Endothelial cell of umbilical vein (primary cell): ENCODE data around the gene KDM5C. TPM values are rescaled to one million over a fixed set of nuclear protein-coding genes. Genes with fewer than 3 reads are reported as not detected.

Source experiments
- BruUV-seq: library from RNA; stranded (reverse); fragments of 400-500 nt; replicated peaks from 2 replicates; lab custom pipeline; 2021; lab: Mats Ljungman, UMichigan
- CTCF ChIA-PET: fragments of 300-600, 350-600 bp; sonication (Branson Sonifier 250); formaldehyde crosslinking; loops from one replicate; lab custom pipeline; 2021; ENCODE audit warnings: antibody characterized with exemption, inconsistent platforms; lab: Charles Lee
- POLR2A ChIA-PET: fragments of 300-600, 350-600 bp; sonication (Branson Sonifier 250); formaldehyde crosslinking; loops from one replicate; lab custom pipeline; 2021; ENCODE audit warnings: antibody characterized with exemption, inconsistent platforms; lab: Charles Lee
- DNase-seq: peaks from one replicate; pipeline ENCODE4 v3.0.0-alpha.2; 2011; ENCODE audit warnings: low read depth, low spot score
- FAIRE-seq: peaks from 2 replicates; lab custom pipeline; 2011; peaks lifted over from hg19 to GRCh38; lab: Jason Lieb, UNC
- H2AFZ ChIP-seq: 2 replicates; pipeline ENCODE4 v1.6.0; 2012; ENCODE audit warnings: low read depth, low read length, control low read depth, inconsistent platforms
- H3K27ac ChIP-seq: 2 replicates; pipeline ENCODE4 v1.5.1; 2011; ENCODE audit warnings: low read depth, mild to moderate bottlenecking, control low read depth, low read length, moderate library complexity; ENCODE audit not compliant: insufficient read depth
- H3K27me3 ChIP-seq, 2 experiments: 2 replicates each; pipeline versions ENCODE4 v1.6.0 to v1.6.1; 2011; ENCODE audit warnings: low read length in 2 of 2, mixed read lengths in 1 of 2; ENCODE audit not compliant: control insufficient read depth in 2 of 2, insufficient read depth in 2 of 2
- H3K36me3 ChIP-seq, 2 experiments: 2 replicates in 1 of 2; 3 replicates in 1 of 2; pipeline ENCODE4 v1.5.1; 2011; ENCODE audit warnings: low read length in 2 of 2, mild to moderate bottlenecking in 1 of 2, moderate library complexity in 1 of 2; ENCODE audit not compliant: control insufficient read depth in 2 of 2, insufficient read depth in 2 of 2; ENCODE audit errors: extremely low read depth in 1 of 2
- H3K4me1 ChIP-seq: 3 replicates; pipeline ENCODE4 v1.5.1; 2011; ENCODE audit warnings: mild to moderate bottlenecking, low read length; ENCODE audit not compliant: control insufficient read depth, insufficient read depth; ENCODE audit errors: extremely low read depth
- H3K4me2 ChIP-seq: 2 replicates; pipeline ENCODE4 v1.6.1; 2011; ENCODE audit warnings: low read length, control low read depth, mixed read lengths; ENCODE audit not compliant: insufficient read depth
- H3K4me3 ChIP-seq, 3 experiments: fragments of 200-600 bp in 1 of 3; sonication (generic), shearing (Covaris generic) in 1 of 3; replicated peaks in 1 of 3; 2 replicates each; pipeline ENCODE4 v1.5.1; 2011 to 2016; ENCODE audit warnings: control low read depth in 3 of 3, low read length in 3 of 3, mild to moderate bottlenecking in 2 of 3, inconsistent platforms in 1 of 3, low read depth in 1 of 3, moderate library complexity in 1 of 3; ENCODE audit not compliant: insufficient read depth in 1 of 3
- H3K79me2 ChIP-seq: 2 replicates; pipeline ENCODE4 v1.6.0; 2012; ENCODE audit warnings: low read length, inconsistent platforms; ENCODE audit not compliant: control insufficient read depth, insufficient read depth
- H3K9ac ChIP-seq: replicated peaks from 2 replicates; pipeline ENCODE3; 2011; ENCODE audit warnings: low read length, control low read depth; ENCODE audit not compliant: insufficient read depth; ENCODE audit errors: extremely low read depth
- H3K9me1 ChIP-seq: replicated peaks from 3 replicates; pipeline ENCODE4 v1.6.0; 2011; ENCODE audit warnings: mild to moderate bottlenecking, low read length; ENCODE audit not compliant: control insufficient read depth, insufficient read depth; ENCODE audit errors: extremely low read depth
- H3K9me3 ChIP-seq: replicated peaks from 2 replicates; pipeline ENCODE4 v1.5.1; 2012; ENCODE audit warnings: low read length, inconsistent platforms; ENCODE audit not compliant: control insufficient read depth, insufficient read depth
- H4K20me1 ChIP-seq: replicated peaks from 2 replicates; pipeline ENCODE3; 2011; ENCODE audit warnings: mild to moderate bottlenecking, low read length; ENCODE audit not compliant: control insufficient read depth, insufficient read depth; ENCODE audit errors: extremely low read depth
- EZH2 ChIP-seq: IDR thresholded peaks from 2 replicates; pipeline ENCODE4 v1.6.1; 2012; ENCODE audit warnings: borderline replicate concordance, low read depth, mild to moderate bottlenecking, moderate library complexity, low read length, inconsistent platforms; ENCODE audit not compliant: severe bottlenecking
- FOS ChIP-seq: IDR thresholded peaks from 2 replicates; pipeline ENCODE4 v1.6.1; 2011; ENCODE audit warnings: mild to moderate bottlenecking, low read length, moderate library complexity, borderline replicate concordance; ENCODE audit not compliant: insufficient read depth
- GATA2 ChIP-seq: IDR thresholded peaks from 2 replicates; pipeline ENCODE4 v1.7.0; 2011; ENCODE audit warnings: low read depth, mild to moderate bottlenecking, moderate library complexity, mixed read lengths, low read length; ENCODE audit not compliant: insufficient read length, insufficient read depth
- JUN ChIP-seq: IDR thresholded peaks from 2 replicates; pipeline ENCODE4 v1.6.1; 2011; ENCODE audit warnings: borderline replicate concordance, low read depth; ENCODE audit not compliant: insufficient read length, insufficient read depth
- MYC ChIP-seq: IDR thresholded peaks from one replicate; pipeline ENCODE4 v1.6.1; 2011; ENCODE audit warnings: mild to moderate bottlenecking, low read depth, low read length
- POLR2A ChIP-seq: IDR thresholded peaks from 2 replicates; pipeline ENCODE4 v1.6.1; 2012; ENCODE audit warnings: low read depth, mild to moderate bottlenecking, control low read depth, low read length
- POLR2AphosphoS5 ChIP-seq: IDR thresholded peaks from 2 replicates; pipeline ENCODE4 v1.6.1; 2012; ENCODE audit warnings: low read depth, mild to moderate bottlenecking, control low read depth, low read length, moderate library complexity; ENCODE audit not compliant: insufficient read depth
- dilution Hi-C: fragments of 300-500 bp; cut with MboI; formaldehyde crosslinking; loops from one replicate; pipeline ENCODE4 v1.15.0; 2019; ENCODE audit warnings: low sequenced_read_pairs; ENCODE audit not compliant: extremely low pct_ligation_motif_present
- intact Hi-C: fragments of 100-400 bp; cut with micrococcal nuclease; formaldehyde crosslinking; loops from one replicate; pipeline ENCODE4 v1.10.0; 2022
- polyA plus RNA-seq, 4 experiments: library from polyadenylated mRNA; depleted of rRNA in 3 of 4; stranded (reverse) in 3 of 4; unstranded in 1 of 4; fragments of >200 nt; gene quantifications; 2 replicates each; pipeline versions ENCODE4 v1.2.1 to v1.2.3, GENCODE V29; 2011 to 2012; ENCODE audit warnings: missing spikeins in 1 of 4
- total RNA-seq: library from RNA; stranded (reverse); gene quantifications from 2 replicates; pipeline ENCODE4 v1.2.3, GENCODE V29; 2021
- TF ChIP-seq, protein P1 (sequence below), 2 donors: IDR thresholded peaks; 1 replicate in 1 of 2; 2 replicates in 1 of 2; pipeline ENCODE4 v1.5.1; 2011; ENCODE audit warnings: low read length in 2 of 2, mild to moderate bottlenecking in 2 of 2, moderate library complexity in 2 of 2, control low read depth in 1 of 2, inconsistent platforms in 1 of 2, low read depth in 1 of 2; ENCODE audit not compliant: insufficient read depth in 1 of 2; ENCODE audit errors: extremely low read depth in 1 of 2
- TF ChIP-seq, protein P2 (sequence below): IDR thresholded peaks from 2 replicates; pipeline ENCODE4 v1.6.1; 2011; ENCODE audit not compliant: insufficient read depth, insufficient read length

The KDM5C gene
- total and polyA plus RNA-seq, 2 donors (not counting 3 experiments of a cell fraction or from before 2014, with no cell fraction given) = 44.7 to 78.7 TPM

GRCh38 chrX:53241558-53241957 lies 16.6 kb upstream of the KDM5C start:
- dilution Hi-C loops = no loop called here
- H2AFZ ChIP-seq = no peak overlapping the region
- no peak overlapping the region for H3K9ac ChIP-seq
- H4K20me1 ChIP-seq = no peaks in the 10 kb centered on the region
- no peaks in the 10 kb centered on the region for H3K27me3 ChIP-seq
- DNase-seq (no peak), FAIRE-seq (no peak)
- H3K4me1 ChIP-seq = no peaks in the 10 kb centered on the region
- no peak overlapping the region for H3K4me3 ChIP-seq
- ChIA-PET CTCF (no interaction called here), POLR2A (no interaction called here)
- H3K27ac ChIP-seq = no peak overlapping the region
- TF ChIP-seq POLR2A = no peak
- TF ChIP-seq FOS = no peak
- no peak for TF ChIP-seq EZH2
- TF ChIP-seq, protein P1, sequence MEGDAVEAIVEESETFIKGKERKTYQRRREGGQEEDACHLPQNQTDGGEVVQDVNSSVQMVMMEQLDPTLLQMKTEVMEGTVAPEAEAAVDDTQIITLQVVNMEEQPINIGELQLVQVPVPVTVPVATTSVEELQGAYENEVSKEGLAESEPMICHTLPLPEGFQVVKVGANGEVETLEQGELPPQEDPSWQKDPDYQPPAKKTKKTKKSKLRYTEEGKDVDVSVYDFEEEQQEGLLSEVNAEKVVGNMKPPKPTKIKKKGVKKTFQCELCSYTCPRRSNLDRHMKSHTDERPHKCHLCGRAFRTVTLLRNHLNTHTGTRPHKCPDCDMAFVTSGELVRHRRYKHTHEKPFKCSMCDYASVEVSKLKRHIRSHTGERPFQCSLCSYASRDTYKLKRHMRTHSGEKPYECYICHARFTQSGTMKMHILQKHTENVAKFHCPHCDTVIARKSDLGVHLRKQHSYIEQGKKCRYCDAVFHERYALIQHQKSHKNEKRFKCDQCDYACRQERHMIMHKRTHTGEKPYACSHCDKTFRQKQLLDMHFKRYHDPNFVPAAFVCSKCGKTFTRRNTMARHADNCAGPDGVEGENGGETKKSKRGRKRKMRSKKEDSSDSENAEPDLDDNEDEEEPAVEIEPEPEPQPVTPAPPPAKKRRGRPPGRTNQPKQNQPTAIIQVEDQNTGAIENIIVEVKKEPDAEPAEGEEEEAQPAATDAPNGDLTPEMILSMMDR (IDR thresholded peaks at IDR 0.05; ENCODE audit: extremely low read depth in 1 of 2, insufficient read depth in 1 of 2, low read depth in 1 of 2, low read length in 2 of 2) = no peak
- no peak for TF ChIP-seq MYC
- TF ChIP-seq JUN = no peak
- TF ChIP-seq, protein P2, sequence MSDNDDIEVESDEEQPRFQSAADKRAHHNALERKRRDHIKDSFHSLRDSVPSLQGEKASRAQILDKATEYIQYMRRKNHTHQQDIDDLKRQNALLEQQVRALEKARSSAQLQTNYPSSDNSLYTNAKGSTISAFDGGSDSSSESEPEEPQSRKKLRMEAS = no peak
- TF ChIP-seq GATA2 = no peak
- TF ChIP-seq POLR2AphosphoS5 = no peak
- H3K9me3 ChIP-seq = no peaks in the 10 kb centered on the region
- no TSS peak for BruUV-seq
- H3K79me2 ChIP-seq = no peaks in the 10 kb centered on the region
- no peak overlapping the region for H3K4me2 ChIP-seq
- intact Hi-C loops = no loop called here
- no peaks in the 10 kb centered on the region for H3K9me1 ChIP-seq
- H3K36me3 ChIP-seq = peaks cover 0 to 2% of the 10 kb centered on the region in 2 experiments
